Left colon (tissue), 2 donors: ENCODE results near the gene ZNF532. TPM values are rescaled to one million over a fixed set of nuclear protein-coding genes. Genes with fewer than 3 reads are reported as not detected.

ENCODE experiments used
- ATAC-seq: fragments of 200-7000 bp; cut with Tn5 transposase; one replicate; pipeline ENCODE4 v1.9.1; 2020; ENCODE audit warnings: mild to moderate bottlenecking, moderate library complexity
- DNase-seq, 2 donors: peaks; one replicate each; pipeline ENCODE4 v3.0.0-alpha.2; 2020
- intact Hi-C, 2 donors: fragments of 100-400 bp; cut with DNase I in 1 of 2; cut with micrococcal nuclease in 1 of 2; formaldehyde crosslinking; loops; one replicate each; pipeline versions ENCODE4 v1.11.2 to v1.14.0; 2022; cut with DNase I, micrococcal nuclease
- total RNA-seq, 2 donors: library from RNA; stranded (reverse); fragmentation: NEBNext Ultra II Directional; extraction: Animal tissue kit (Norgen Biotek cat#: 25700); gene quantifications; one replicate each; pipeline ENCODE4 v1.2.1, GENCODE V29; 2021
- donor health status: DM: no; HTN: no; CAD: no.
- donor health status: DM: yes; HTN: yes; CAD: no.

Gene ZNF532
- total RNA-seq, 2 donors from 2014 or later, result 7.1 to 17.2 TPM

- intact Hi-C loops, result no loop called here
- no peak for ATAC-seq
- no peak for DNase-seq
Measured at GRCh38 chr18:58866066-58866772, 1.5 kb downstream of the ZNF532 start.

- intact Hi-C loops, result no loop called here
Measured at GRCh38 chr18:58866773-58867150, 2.1 kb downstream of the ZNF532 start.

GRCh38 chr18:58867281-58867961 lies 2.7 kb downstream of the ZNF532 start:
- ATAC-seq (no peak), DNase-seq (no peak)
- intact Hi-C loops, result no loop called here

More at GRCh38 chr18:58866773-58867150, 2.1 kb downstream of the ZNF532 start:
- no peak for ATAC-seq
- DNase-seq, result no peak

- ATAC-seq (no peak), DNase-seq (no peak)
- intact Hi-C loops, result no loop called here
Measured at GRCh38 chr18:58868440-58868839, 3.8 kb downstream of the ZNF532 start.

- intact Hi-C loops, result no loop called here
- ATAC-seq, result no peak
- no peak for DNase-seq
Measured at GRCh38 chr18:58870130-58870529, 5.5 kb downstream of the ZNF532 start.

- no peak for ATAC-seq
- DNase-seq, result no peak
- intact Hi-C loops, result no loop called here
Measured at GRCh38 chr18:58870621-58871020, 5.9 kb downstream of the ZNF532 start.

GRCh38 chr18:58871514-58872420 lies 7.1 kb downstream of the ZNF532 start:
- intact Hi-C loops, result no loop called here
- ATAC-seq (no peak), DNase-seq (no peak)

GRCh38 chr18:58878640-58879039 lies 14.0 kb downstream of the ZNF532 start:
- intact Hi-C loops, result no loop called here
- DNase-seq (no peak), ATAC-seq (no peak)

GRCh38 chr18:58881477-58881876 lies 16.8 kb downstream of the ZNF532 start:
- DNase-seq (no peak), ATAC-seq (no peak)
- intact Hi-C loops, result no loop called here

GRCh38 chr18:58882044-58882443 lies 17.4 kb downstream of the ZNF532 start:
- no peak for ATAC-seq
- intact Hi-C loops, result no loop called here
- no peak for DNase-seq

GRCh38 chr18:58882686-58883085 lies 18.0 kb downstream of the ZNF532 start:
- ATAC-seq (no peak), DNase-seq (no peak)
- intact Hi-C loops, result no loop called here

GRCh38 chr18:58884680-58885079 lies 20.0 kb downstream of the ZNF532 start:
- intact Hi-C loops, result no loop called here
- no peak for ATAC-seq
- no peak for DNase-seq

- intact Hi-C loops, result no loop called here
- no peak for ATAC-seq
- DNase-seq, result no peak
Measured at GRCh38 chr18:58886431-58886830, 21.8 kb downstream of the ZNF532 start.

- no peak for DNase-seq
- intact Hi-C loops, result no loop called here
- ATAC-seq, result no peak
Measured at GRCh38 chr18:58886864-58887612, 22.4 kb downstream of the ZNF532 start.

- peak; percentile 51 to 63 for DNase-seq
- ATAC-seq, result peak; percentile 30
- intact Hi-C loops, result no loop called here
Measured at GRCh38 chr18:58887613-58887963, 22.9 kb downstream of the ZNF532 start.

- ATAC-seq (no peak), DNase-seq (no peak)
- intact Hi-C loops, result no loop called here
Measured at GRCh38 chr18:58891776-58892175, 27.1 kb downstream of the ZNF532 start.

- no peak for DNase-seq
- no peak for ATAC-seq
- intact Hi-C loops, result no loop called here
Measured at GRCh38 chr18:58892488-58892887, 27.8 kb downstream of the ZNF532 start.

GRCh38 chr18:58893388-58894099 lies 28.9 kb downstream of the ZNF532 start:
- intact Hi-C loops, result no loop called here
- DNase-seq, result no peak
- ATAC-seq, result no peak

GRCh38 chr18:58894930-58895329 lies 30.3 kb downstream of the ZNF532 start:
- intact Hi-C loops, result no loop called here
- DNase-seq (no peak), ATAC-seq (no peak)
